HL-60 (cell line): ENCODE results near the gene OR2J2.
"Not testable (repeated sequence)": the region's sequence is repeated elsewhere in the genome, so short reads cannot be mapped to it uniquely, and the experiment has no call there.

Experiments
- GABPA ChIP-seq: IDR thresholded peaks from 2 replicates; pipeline ENCODE4 v1.6.1; 2012; ENCODE audit warnings: low read depth
- POLR2AphosphoS5 ChIP-seq: IDR thresholded peaks from 2 replicates; pipeline ENCODE4 v1.6.1; 2012; ENCODE audit warnings: low read depth
- SPI1 ChIP-seq: IDR thresholded peaks from 2 replicates; pipeline ENCODE4 v1.6.1; 2012; ENCODE audit warnings: low read depth, mild to moderate bottlenecking, borderline replicate concordance
- TF ChIP-seq, protein P1 (sequence below): IDR thresholded peaks from one replicate; pipeline ENCODE4 v1.5.1; 2011; ENCODE audit warnings: low read length, control low read depth, inconsistent platforms; ENCODE audit not compliant: insufficient read depth
- TF ChIP-seq, protein P2 (sequence below): IDR thresholded peaks from 2 replicates; pipeline ENCODE4 v1.6.1; 2012; ENCODE audit warnings: low read depth; ENCODE audit not compliant: insufficient replicate concordance

DNA sequence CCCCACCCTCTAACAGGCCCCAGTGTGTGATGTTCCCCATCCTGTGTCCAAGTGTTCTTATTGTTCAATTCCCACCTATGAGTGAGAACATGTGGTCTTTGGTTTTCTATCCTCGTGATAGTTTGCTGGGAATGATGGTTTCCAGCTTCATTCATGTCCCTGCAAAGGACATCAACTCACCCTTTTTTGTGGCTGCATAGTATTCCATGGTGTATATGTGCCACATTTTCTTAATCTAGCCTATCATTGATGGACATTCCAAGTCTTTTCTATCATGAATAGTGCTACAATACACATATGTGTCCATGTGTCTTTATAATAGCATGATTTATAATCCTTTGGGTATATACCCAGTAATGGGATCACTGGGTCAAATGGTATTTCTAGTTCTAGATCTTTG, 15.5 kb upstream of the OR2J2 start:
- TF ChIP-seq, protein P1, sequence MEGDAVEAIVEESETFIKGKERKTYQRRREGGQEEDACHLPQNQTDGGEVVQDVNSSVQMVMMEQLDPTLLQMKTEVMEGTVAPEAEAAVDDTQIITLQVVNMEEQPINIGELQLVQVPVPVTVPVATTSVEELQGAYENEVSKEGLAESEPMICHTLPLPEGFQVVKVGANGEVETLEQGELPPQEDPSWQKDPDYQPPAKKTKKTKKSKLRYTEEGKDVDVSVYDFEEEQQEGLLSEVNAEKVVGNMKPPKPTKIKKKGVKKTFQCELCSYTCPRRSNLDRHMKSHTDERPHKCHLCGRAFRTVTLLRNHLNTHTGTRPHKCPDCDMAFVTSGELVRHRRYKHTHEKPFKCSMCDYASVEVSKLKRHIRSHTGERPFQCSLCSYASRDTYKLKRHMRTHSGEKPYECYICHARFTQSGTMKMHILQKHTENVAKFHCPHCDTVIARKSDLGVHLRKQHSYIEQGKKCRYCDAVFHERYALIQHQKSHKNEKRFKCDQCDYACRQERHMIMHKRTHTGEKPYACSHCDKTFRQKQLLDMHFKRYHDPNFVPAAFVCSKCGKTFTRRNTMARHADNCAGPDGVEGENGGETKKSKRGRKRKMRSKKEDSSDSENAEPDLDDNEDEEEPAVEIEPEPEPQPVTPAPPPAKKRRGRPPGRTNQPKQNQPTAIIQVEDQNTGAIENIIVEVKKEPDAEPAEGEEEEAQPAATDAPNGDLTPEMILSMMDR, result not testable (repeated sequence)
- TF ChIP-seq GABPA, POLR2AphosphoS5, SPI1: not testable (repeated sequence)
- TF ChIP-seq, protein P2, sequence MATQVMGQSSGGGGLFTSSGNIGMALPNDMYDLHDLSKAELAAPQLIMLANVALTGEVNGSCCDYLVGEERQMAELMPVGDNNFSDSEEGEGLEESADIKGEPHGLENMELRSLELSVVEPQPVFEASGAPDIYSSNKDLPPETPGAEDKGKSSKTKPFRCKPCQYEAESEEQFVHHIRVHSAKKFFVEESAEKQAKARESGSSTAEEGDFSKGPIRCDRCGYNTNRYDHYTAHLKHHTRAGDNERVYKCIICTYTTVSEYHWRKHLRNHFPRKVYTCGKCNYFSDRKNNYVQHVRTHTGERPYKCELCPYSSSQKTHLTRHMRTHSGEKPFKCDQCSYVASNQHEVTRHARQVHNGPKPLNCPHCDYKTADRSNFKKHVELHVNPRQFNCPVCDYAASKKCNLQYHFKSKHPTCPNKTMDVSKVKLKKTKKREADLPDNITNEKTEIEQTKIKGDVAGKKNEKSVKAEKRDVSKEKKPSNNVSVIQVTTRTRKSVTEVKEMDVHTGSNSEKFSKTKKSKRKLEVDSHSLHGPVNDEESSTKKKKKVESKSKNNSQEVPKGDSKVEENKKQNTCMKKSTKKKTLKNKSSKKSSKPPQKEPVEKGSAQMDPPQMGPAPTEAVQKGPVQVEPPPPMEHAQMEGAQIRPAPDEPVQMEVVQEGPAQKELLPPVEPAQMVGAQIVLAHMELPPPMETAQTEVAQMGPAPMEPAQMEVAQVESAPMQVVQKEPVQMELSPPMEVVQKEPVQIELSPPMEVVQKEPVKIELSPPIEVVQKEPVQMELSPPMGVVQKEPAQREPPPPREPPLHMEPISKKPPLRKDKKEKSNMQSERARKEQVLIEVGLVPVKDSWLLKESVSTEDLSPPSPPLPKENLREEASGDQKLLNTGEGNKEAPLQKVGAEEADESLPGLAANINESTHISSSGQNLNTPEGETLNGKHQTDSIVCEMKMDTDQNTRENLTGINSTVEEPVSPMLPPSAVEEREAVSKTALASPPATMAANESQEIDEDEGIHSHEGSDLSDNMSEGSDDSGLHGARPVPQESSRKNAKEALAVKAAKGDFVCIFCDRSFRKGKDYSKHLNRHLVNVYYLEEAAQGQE, result not testable (repeated sequence)
